ENCODE results near the gene DUSP3. TPM values are rescaled to one million over a fixed set of nuclear protein-coding genes. Genes with fewer than 3 reads are reported as not detected.

DUSP3 gene
- total RNA-seq, 4 donors from 2014 or later: 28.4 to 88.1 (median 39.8) TPM

DNA sequence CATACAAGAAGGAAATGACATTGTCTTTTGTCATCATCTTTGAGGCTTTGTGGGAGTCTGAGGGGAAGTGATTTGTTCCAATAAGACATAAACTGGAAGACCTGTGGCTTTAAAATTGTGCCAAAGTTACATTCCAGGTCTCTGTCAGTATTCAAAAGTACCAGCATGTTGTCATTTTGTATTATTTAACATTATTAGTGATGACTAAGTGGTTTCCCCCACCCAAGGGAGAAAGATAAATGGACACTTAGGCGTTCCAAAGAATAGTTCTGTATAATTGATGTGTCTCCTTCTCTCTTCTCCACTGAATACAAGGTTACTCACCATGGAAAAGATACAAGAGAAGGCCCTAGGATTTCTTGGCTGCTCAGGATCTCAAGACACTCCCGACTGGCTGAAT, 5.3 kb upstream of the DUSP3 start:
- Histone ChIP-seq H3K4me3 (no peak overlapping the region), H3K9me3 (no peaks in the 10 kb centered on the region), H3K27ac (no peak overlapping the region), H3K27me3 (no peaks in the 10 kb centered on the region), H3K4me1 (peaks cover 0 to 6% of the 10 kb centered on the region in 2 donors), H3K36me3 (no peaks in the 10 kb centered on the region)
- intact Hi-C loops (cut with DNase I; ENCODE audit: low total_unique reads): no loop called here
- no peak for DNase-seq
- TF ChIP-seq, protein P1, sequence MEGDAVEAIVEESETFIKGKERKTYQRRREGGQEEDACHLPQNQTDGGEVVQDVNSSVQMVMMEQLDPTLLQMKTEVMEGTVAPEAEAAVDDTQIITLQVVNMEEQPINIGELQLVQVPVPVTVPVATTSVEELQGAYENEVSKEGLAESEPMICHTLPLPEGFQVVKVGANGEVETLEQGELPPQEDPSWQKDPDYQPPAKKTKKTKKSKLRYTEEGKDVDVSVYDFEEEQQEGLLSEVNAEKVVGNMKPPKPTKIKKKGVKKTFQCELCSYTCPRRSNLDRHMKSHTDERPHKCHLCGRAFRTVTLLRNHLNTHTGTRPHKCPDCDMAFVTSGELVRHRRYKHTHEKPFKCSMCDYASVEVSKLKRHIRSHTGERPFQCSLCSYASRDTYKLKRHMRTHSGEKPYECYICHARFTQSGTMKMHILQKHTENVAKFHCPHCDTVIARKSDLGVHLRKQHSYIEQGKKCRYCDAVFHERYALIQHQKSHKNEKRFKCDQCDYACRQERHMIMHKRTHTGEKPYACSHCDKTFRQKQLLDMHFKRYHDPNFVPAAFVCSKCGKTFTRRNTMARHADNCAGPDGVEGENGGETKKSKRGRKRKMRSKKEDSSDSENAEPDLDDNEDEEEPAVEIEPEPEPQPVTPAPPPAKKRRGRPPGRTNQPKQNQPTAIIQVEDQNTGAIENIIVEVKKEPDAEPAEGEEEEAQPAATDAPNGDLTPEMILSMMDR (IDR thresholded peaks at IDR 0.05): no peak
- TF ChIP-seq POLR2A (IDR thresholded peaks at IDR 0.05): no peak

DNA sequence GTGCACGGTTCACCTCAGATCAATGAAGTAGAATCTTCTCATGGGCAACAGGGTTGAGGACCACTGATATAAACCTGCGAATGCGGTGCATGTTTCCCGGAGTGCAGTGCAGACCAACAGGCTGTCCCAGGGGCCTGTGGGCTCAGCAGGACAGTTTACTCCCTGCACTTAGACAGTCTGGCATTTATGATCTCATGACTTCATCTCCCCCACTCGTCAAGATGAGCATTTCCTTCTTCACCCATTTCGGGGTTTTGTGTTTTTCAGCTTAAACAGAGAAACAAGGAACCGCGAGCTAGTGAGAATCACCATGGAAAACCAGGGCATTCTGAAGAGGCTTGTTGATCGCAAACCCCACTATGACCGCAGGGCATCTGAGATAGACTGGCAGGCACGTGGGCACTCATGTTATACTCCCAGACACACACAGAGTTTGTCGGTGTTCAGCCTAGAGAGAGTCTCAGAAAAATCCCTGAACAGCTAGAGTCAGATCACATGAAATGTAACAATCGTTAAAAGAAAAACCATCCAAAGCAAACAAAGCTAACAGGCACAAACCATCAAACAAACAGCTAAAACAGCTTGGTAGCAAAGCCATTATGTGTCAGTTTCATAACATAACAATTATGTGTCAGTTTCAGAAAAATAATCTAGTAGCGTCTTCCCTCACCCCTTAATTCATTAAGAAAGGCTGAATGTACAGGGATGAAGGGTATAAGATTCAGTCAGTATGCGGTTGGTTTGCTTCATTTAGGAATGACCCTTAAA, 4.3 kb upstream of the DUSP3 start:
- no peak for TF ChIP-seq POLR2A (IDR thresholded peaks at IDR 0.05)
- TF ChIP-seq, protein P1 (IDR thresholded peaks at IDR 0.05): no peak
- Histone ChIP-seq H3K36me3 (no peaks in the 10 kb centered on the region), H3K4me1 (peaks cover 0 to 6% of the 10 kb centered on the region in 2 donors), H3K9me3 (no peaks in the 10 kb centered on the region), H3K4me3 (no peak overlapping the region), H3K27ac (no peak overlapping the region), H3K27me3 (no peaks in the 10 kb centered on the region)
- no peak for DNase-seq
- intact Hi-C loops (cut with DNase I; ENCODE audit: low total_unique reads): no loop called here

DNA sequence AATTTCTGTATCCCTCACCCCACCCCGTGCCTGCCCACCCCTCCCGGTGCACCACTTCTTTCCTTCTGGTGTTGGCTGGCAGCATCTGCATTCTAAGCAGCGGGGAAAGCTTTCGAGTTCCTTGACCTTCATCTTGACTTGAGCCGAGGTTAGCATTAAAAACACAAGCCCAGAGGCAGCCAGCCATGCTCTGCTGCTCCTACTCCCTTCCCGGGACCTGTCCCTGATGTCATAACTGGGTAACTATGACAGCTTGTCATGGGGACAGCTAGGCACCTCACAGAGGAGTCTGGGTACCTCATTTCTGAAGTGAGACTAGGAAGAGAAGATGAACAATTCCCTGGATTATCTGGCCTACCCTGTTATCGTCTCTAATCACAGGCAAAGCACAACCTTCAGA, 1.4 kb upstream of the DUSP3 start, which contains the start of gene CFAP97D1:
CFAP97D1 (plus strand) TSS at position 301 of the 400 bp plus-strand sequence; CDS start at position 329, 28 bp downstream.
- peak within 1 kb of the TSS; percentile 75 to 95 for H3K4me3 ChIP-seq
- H3K9me3 ChIP-seq: no peaks in the 10 kb centered on the region
- H3K27ac ChIP-seq: peak within 1 kb of the TSS; percentile 98 to 100
- intact Hi-C loops (cut with DNase I; ENCODE audit: low total_unique reads): no loop called here
- no peaks in the 10 kb centered on the region for H3K27me3 ChIP-seq
- DNase-seq: no peak
- peaks cover 0 to 6% of the 10 kb centered on the region in 2 donors for H3K4me1 ChIP-seq
- no peaks in the 10 kb centered on the region for H3K36me3 ChIP-seq
- TF ChIP-seq, protein P1 (IDR thresholded peaks at IDR 0.05): no peak
- no peak for TF ChIP-seq POLR2A (IDR thresholded peaks at IDR 0.05)

DNA sequence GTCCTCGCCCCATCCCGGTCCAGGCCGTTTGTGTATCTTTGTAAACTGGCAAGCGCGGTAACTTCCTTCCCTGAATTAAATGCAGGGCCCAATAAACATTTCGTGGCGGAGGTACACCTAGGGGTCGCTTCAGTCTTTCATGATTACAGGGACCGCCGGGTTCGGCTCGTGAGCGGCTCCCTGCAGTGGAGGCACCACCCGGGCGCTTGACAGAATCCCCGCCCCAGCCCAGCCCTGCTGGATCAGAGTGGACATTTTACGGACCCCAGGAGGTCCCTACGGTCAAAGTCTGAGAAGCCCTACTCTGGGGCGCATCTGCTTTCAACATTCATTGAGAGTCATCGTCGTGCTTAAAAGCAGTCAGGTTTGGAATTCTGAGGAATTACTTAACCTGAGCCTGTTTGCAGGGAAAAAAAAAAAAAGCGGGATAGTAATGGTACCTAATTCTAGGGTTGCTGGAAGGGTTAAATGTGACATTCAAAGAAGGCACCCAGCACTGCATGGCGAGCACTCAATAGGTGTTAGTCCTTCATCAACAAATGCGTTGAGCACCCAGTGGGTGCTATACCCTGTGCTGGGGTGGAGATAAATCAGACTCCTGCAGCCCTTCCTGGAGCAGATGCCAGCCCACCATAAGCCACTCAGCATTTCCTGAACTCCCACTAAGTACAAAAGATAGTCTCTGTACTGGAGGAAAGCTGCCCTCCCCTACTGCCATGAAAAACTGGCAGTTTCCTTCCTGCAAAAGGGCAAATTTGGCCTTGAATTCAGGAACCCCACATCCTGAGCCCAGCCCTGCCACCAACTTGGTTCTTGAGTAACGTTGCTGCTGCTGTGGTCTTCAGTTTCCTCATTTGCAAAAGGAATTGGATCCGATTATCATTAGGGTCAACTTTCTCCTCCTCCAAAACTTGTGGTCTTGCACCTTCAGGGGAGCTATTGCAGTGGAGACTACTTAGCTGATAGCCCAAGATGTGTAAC, 658 bp upstream of the DUSP3 start:
- peak overlapping the region; percentile 75 to 95 for H3K4me3 ChIP-seq
- no peaks in the 10 kb centered on the region for H3K27me3 ChIP-seq
- H3K9me3 ChIP-seq: no peaks in the 10 kb centered on the region
- peaks cover 0 to 6% of the 10 kb centered on the region in 2 donors for H3K4me1 ChIP-seq
- intact Hi-C loops (cut with DNase I; ENCODE audit: low total_unique reads): no loop called here
- H3K27ac ChIP-seq: peak overlapping the region; percentile 98 to 100
- no peaks in the 10 kb centered on the region for H3K36me3 ChIP-seq
- peak in 1 of 2 donors; percentile 54 for DNase-seq
- TF ChIP-seq, protein P1 (IDR thresholded peaks at IDR 0.05): peak; percentile 21 to 43 (median 23)
- TF ChIP-seq POLR2A (IDR thresholded peaks at IDR 0.05): peak in 1 of 2 donors; percentile 4

Data from uterus (tissue), 4 donors.